ENCODE results near the gene IL21R. TPM values are rescaled to one million over a fixed set of nuclear protein-coding genes. Genes with fewer than 3 reads are reported as not detected.

IL21R gene
- total RNA-seq, 1 donor from 2014 or later = 1.6 TPM

DNA sequence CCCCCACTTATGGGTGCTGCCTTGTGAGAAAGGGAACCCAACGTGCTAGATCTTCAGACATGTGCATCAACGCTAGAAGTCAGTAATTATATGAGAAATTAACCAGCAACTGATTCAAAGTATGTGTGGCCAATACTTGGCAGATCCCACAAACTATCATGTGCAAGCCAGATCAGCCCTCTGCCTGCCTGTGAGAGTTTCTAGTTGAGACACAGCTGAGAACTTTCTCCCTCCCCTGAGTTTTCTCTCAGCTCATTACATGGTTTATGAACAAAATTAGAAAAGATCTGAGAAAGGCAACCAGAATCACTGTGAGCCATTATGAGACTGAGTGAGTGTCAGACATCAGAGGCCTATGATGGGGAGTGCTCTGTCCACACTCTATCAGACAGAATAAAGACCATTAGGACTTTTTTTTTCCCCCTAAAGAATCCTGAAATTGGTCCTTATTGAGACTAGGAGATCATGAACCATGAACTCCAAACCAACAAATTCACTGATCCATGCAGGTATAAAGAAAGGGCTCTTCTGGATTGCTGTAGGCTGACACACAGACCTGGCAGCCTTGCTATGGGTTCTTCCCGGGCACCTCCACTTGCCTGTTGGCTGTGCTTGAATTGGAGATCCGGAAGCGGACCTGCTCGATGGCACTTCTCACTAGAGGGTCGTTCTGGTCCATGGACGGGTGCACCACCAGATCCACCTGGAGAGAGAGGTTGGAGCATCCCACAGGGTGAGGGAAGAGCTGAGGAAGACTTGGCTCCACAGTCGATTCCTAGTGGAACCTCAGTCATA lies 96.3 kb downstream of the IL21R start:
- Histone ChIP-seq H3K36me3 (ENCODE audit: control insufficient read depth, insufficient read depth, low read length) (peaks cover 10% of the 10 kb centered on the region), H3K27me3 (ENCODE audit: control insufficient read depth, insufficient read depth, low read length) (no peaks in the 10 kb centered on the region), H3K4me3 (ENCODE audit: low read depth, low read length) (no peak overlapping the region)
- no peak for TF ChIP-seq CTCF (IDR thresholded peaks at IDR 0.05; ENCODE audit: insufficient read depth, low read length, poor library complexity, severe bottlenecking)
- no peak for DNase-seq (ENCODE audit: low read depth)

DNA sequence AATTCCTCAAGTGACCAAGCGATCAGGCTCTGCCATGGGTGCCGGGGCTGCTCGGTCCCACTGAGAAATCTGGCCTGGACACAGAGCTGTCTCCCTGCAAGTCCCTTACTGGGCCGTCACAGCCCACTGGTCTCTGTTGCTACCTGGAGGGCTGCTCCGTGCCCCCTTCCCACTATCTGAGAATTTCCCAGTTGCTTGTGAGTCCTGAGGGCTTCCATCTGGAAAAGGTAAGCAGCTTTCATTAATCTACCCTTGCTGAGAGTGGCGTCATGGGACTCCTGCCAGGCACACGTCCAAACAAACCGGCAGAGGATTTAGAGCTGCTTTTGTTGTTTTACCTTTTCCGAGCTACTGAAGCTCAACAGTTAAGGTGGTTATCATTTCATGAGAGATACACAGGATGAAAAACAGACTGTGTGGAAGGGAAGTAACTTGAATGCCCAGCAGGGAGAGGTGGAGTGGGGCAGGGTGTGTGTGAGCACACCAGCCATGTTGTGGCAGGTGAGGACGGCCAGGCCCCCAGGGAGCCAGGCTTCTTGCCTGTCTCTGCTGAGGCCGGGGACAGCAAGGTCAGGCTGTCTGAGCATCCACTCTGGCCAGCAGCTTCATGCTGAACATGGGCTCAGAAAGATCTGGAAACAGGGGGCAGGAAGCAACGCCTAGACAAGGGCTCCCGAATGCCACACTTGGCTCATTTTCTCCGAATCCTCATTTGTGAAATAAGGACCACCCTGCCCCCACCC lies 97.1 kb downstream of the IL21R start:
- peaks cover 10% of the 10 kb centered on the region for H3K36me3 ChIP-seq (ENCODE audit: control insufficient read depth, insufficient read depth, low read length)
- TF ChIP-seq CTCF (IDR thresholded peaks at IDR 0.05; ENCODE audit: insufficient read depth, low read length, poor library complexity, severe bottlenecking) = no peak
- no peak overlapping the region for H3K4me3 ChIP-seq (ENCODE audit: low read depth, low read length)
- no peak for DNase-seq (ENCODE audit: low read depth)
- H3K27me3 ChIP-seq (ENCODE audit: control insufficient read depth, insufficient read depth, low read length) = no peaks in the 10 kb centered on the region

GRCh38 chr16:27499659-27500055 lies 97.7 kb downstream of the IL21R start:
- no peak for DNase-seq (ENCODE audit: low read depth)
- Histone ChIP-seq H3K27me3 (ENCODE audit: control insufficient read depth, insufficient read depth, low read length) (no peaks in the 10 kb centered on the region), H3K36me3 (ENCODE audit: control insufficient read depth, insufficient read depth, low read length) (peaks cover 8% of the 10 kb centered on the region), H3K4me3 (ENCODE audit: low read depth, low read length) (no peak overlapping the region)
- no peak for TF ChIP-seq CTCF (IDR thresholded peaks at IDR 0.05; ENCODE audit: insufficient read depth, low read length, poor library complexity, severe bottlenecking)

- TF ChIP-seq CTCF (IDR thresholded peaks at IDR 0.05; ENCODE audit: insufficient read depth, low read length, poor library complexity, severe bottlenecking) = no peak
- Histone ChIP-seq H3K27me3 (ENCODE audit: control insufficient read depth, insufficient read depth, low read length) (no peaks in the 10 kb centered on the region), H3K4me3 (ENCODE audit: low read depth, low read length) (no peak overlapping the region), H3K36me3 (ENCODE audit: control insufficient read depth, insufficient read depth, low read length) (peaks cover 8% of the 10 kb centered on the region)
- no peak for DNase-seq (ENCODE audit: low read depth)
Measured at GRCh38 chr16:27500801-27501200, 98.8 kb downstream of the IL21R start.

Other genes with a start within 250 kb of the IL21R start
- gene KDM8, start 198.6 kb upstream of the IL21R start, total RNA-seq = 4.0 and 9.9 TPM in 2 replicates
- gene NSMCE1, start 133.4 kb upstream of the IL21R start, total RNA-seq = 88.9 and 94.8 TPM in 2 replicates
- gene IL4R, start 88.2 kb upstream of the IL21R start, total RNA-seq = 52.1 and 58.8 TPM in 2 replicates
- gene GTF3C1, start 147.7 kb downstream of the IL21R start, total RNA-seq = 81.6 and 89.7 TPM in 2 replicates
- gene KATNIP, start 148.0 kb downstream of the IL21R start, total RNA-seq = 20.4 and 24.4 TPM in 2 replicates

Measured in kidney epithelial cell (primary cell).